Endothelial cell of umbilical vein (primary cell): Measurements from ENCODE around the gene DIPK1A. TPM values are rescaled to one million over a fixed set of nuclear protein-coding genes. Genes with fewer than 3 reads are reported as not detected.

Experiments
- BruUV-seq: library from RNA; stranded (reverse); fragments of 400-500 nt; replicated peaks from 2 replicates; lab custom pipeline; 2021; lab: Mats Ljungman, UMichigan
- CTCF ChIA-PET: fragments of 300-600, 350-600 bp; sonication (Branson Sonifier 250); formaldehyde crosslinking; loops from one replicate; lab custom pipeline; 2021; ENCODE audit warnings: antibody characterized with exemption, inconsistent platforms; lab: Charles Lee
- POLR2A ChIA-PET: fragments of 300-600, 350-600 bp; sonication (Branson Sonifier 250); formaldehyde crosslinking; loops from one replicate; lab custom pipeline; 2021; ENCODE audit warnings: antibody characterized with exemption, inconsistent platforms; lab: Charles Lee
- DNase-seq: peaks from one replicate; pipeline ENCODE4 v3.0.0-alpha.2; 2011; ENCODE audit warnings: low read depth, low spot score
- FAIRE-seq: peaks from 2 replicates; lab custom pipeline; 2011; peaks lifted over from hg19 to GRCh38; lab: Jason Lieb, UNC
- H2AFZ ChIP-seq: 2 replicates; pipeline ENCODE4 v1.6.0; 2012; ENCODE audit warnings: low read depth, low read length, control low read depth, inconsistent platforms
- H3K27ac ChIP-seq: 2 replicates; pipeline ENCODE4 v1.5.1; 2011; ENCODE audit warnings: low read depth, mild to moderate bottlenecking, control low read depth, low read length, moderate library complexity; ENCODE audit not compliant: insufficient read depth
- H3K27me3 ChIP-seq, 2 experiments: 2 replicates each; pipeline versions ENCODE4 v1.6.0 to v1.6.1; 2011; ENCODE audit warnings: low read length in 2 of 2, mixed read lengths in 1 of 2; ENCODE audit not compliant: control insufficient read depth in 2 of 2, insufficient read depth in 2 of 2
- H3K36me3 ChIP-seq, 2 experiments: 2 replicates in 1 of 2; 3 replicates in 1 of 2; pipeline ENCODE4 v1.5.1; 2011; ENCODE audit warnings: low read length in 2 of 2, mild to moderate bottlenecking in 1 of 2, moderate library complexity in 1 of 2; ENCODE audit not compliant: control insufficient read depth in 2 of 2, insufficient read depth in 2 of 2; ENCODE audit errors: extremely low read depth in 1 of 2
- H3K4me1 ChIP-seq: 3 replicates; pipeline ENCODE4 v1.5.1; 2011; ENCODE audit warnings: mild to moderate bottlenecking, low read length; ENCODE audit not compliant: control insufficient read depth, insufficient read depth; ENCODE audit errors: extremely low read depth
- H3K4me2 ChIP-seq: 2 replicates; pipeline ENCODE4 v1.6.1; 2011; ENCODE audit warnings: low read length, control low read depth, mixed read lengths; ENCODE audit not compliant: insufficient read depth
- H3K4me3 ChIP-seq, 3 experiments: fragments of 200-600 bp in 1 of 3; sonication (generic), shearing (Covaris generic) in 1 of 3; replicated peaks in 1 of 3; 2 replicates each; pipeline ENCODE4 v1.5.1; 2011 to 2016; ENCODE audit warnings: control low read depth in 3 of 3, low read length in 3 of 3, mild to moderate bottlenecking in 2 of 3, inconsistent platforms in 1 of 3, low read depth in 1 of 3, moderate library complexity in 1 of 3; ENCODE audit not compliant: insufficient read depth in 1 of 3
- H3K79me2 ChIP-seq: 2 replicates; pipeline ENCODE4 v1.6.0; 2012; ENCODE audit warnings: low read length, inconsistent platforms; ENCODE audit not compliant: control insufficient read depth, insufficient read depth
- H3K9ac ChIP-seq: replicated peaks from 2 replicates; pipeline ENCODE3; 2011; ENCODE audit warnings: low read length, control low read depth; ENCODE audit not compliant: insufficient read depth; ENCODE audit errors: extremely low read depth
- H3K9me1 ChIP-seq: replicated peaks from 3 replicates; pipeline ENCODE4 v1.6.0; 2011; ENCODE audit warnings: mild to moderate bottlenecking, low read length; ENCODE audit not compliant: control insufficient read depth, insufficient read depth; ENCODE audit errors: extremely low read depth
- H3K9me3 ChIP-seq: replicated peaks from 2 replicates; pipeline ENCODE4 v1.5.1; 2012; ENCODE audit warnings: low read length, inconsistent platforms; ENCODE audit not compliant: control insufficient read depth, insufficient read depth
- H4K20me1 ChIP-seq: replicated peaks from 2 replicates; pipeline ENCODE3; 2011; ENCODE audit warnings: mild to moderate bottlenecking, low read length; ENCODE audit not compliant: control insufficient read depth, insufficient read depth; ENCODE audit errors: extremely low read depth
- EZH2 ChIP-seq: IDR thresholded peaks from 2 replicates; pipeline ENCODE4 v1.6.1; 2012; ENCODE audit warnings: borderline replicate concordance, low read depth, mild to moderate bottlenecking, moderate library complexity, low read length, inconsistent platforms; ENCODE audit not compliant: severe bottlenecking
- FOS ChIP-seq: IDR thresholded peaks from 2 replicates; pipeline ENCODE4 v1.6.1; 2011; ENCODE audit warnings: mild to moderate bottlenecking, low read length, moderate library complexity, borderline replicate concordance; ENCODE audit not compliant: insufficient read depth
- GATA2 ChIP-seq: IDR thresholded peaks from 2 replicates; pipeline ENCODE4 v1.7.0; 2011; ENCODE audit warnings: low read depth, mild to moderate bottlenecking, moderate library complexity, mixed read lengths, low read length; ENCODE audit not compliant: insufficient read length, insufficient read depth
- JUN ChIP-seq: IDR thresholded peaks from 2 replicates; pipeline ENCODE4 v1.6.1; 2011; ENCODE audit warnings: borderline replicate concordance, low read depth; ENCODE audit not compliant: insufficient read length, insufficient read depth
- MAX ChIP-seq: IDR thresholded peaks from 2 replicates; pipeline ENCODE4 v1.6.1; 2011; ENCODE audit not compliant: insufficient read depth, insufficient read length
- MYC ChIP-seq: IDR thresholded peaks from one replicate; pipeline ENCODE4 v1.6.1; 2011; ENCODE audit warnings: mild to moderate bottlenecking, low read depth, low read length
- POLR2A ChIP-seq: IDR thresholded peaks from 2 replicates; pipeline ENCODE4 v1.6.1; 2012; ENCODE audit warnings: low read depth, mild to moderate bottlenecking, control low read depth, low read length
- POLR2AphosphoS5 ChIP-seq: IDR thresholded peaks from 2 replicates; pipeline ENCODE4 v1.6.1; 2012; ENCODE audit warnings: low read depth, mild to moderate bottlenecking, control low read depth, low read length, moderate library complexity; ENCODE audit not compliant: insufficient read depth
- dilution Hi-C: fragments of 300-500 bp; cut with MboI; formaldehyde crosslinking; loops from one replicate; pipeline ENCODE4 v1.15.0; 2019; ENCODE audit warnings: low sequenced_read_pairs; ENCODE audit not compliant: extremely low pct_ligation_motif_present
- intact Hi-C: fragments of 100-400 bp; cut with micrococcal nuclease; formaldehyde crosslinking; loops from one replicate; pipeline ENCODE4 v1.10.0; 2022
- polyA plus RNA-seq, 4 experiments: library from polyadenylated mRNA; depleted of rRNA in 3 of 4; stranded (reverse) in 3 of 4; unstranded in 1 of 4; fragments of >200 nt; gene quantifications; 2 replicates each; pipeline versions ENCODE4 v1.2.1 to v1.2.3, GENCODE V29; 2011 to 2012; ENCODE audit warnings: missing spikeins in 1 of 4
- total RNA-seq: library from RNA; stranded (reverse); gene quantifications from 2 replicates; pipeline ENCODE4 v1.2.3, GENCODE V29; 2021
- TF ChIP-seq, protein P1 (sequence below), 2 donors: IDR thresholded peaks; 1 replicate in 1 of 2; 2 replicates in 1 of 2; pipeline ENCODE4 v1.5.1; 2011; ENCODE audit warnings: low read length in 2 of 2, mild to moderate bottlenecking in 2 of 2, moderate library complexity in 2 of 2, control low read depth in 1 of 2, inconsistent platforms in 1 of 2, low read depth in 1 of 2; ENCODE audit not compliant: insufficient read depth in 1 of 2; ENCODE audit errors: extremely low read depth in 1 of 2

Gene DIPK1A
- total and polyA plus RNA-seq, 2 donors (not counting 3 experiments of a cell fraction or from before 2014, with no cell fraction given): 0.25 to 0.93 TPM

GRCh38 chr1:92969517-92969916, 8.3 kb upstream of the DIPK1A start:
- Histone ChIP-seq H3K4me3 (no peak overlapping the region), H3K27ac (no peak overlapping the region), H4K20me1 (no peaks in the 10 kb centered on the region), H2AFZ (no peak overlapping the region), H3K9ac (no peak overlapping the region), H3K4me1 (peaks cover 5% of the 10 kb centered on the region), H3K9me3 (no peaks in the 10 kb centered on the region), H3K27me3 (peaks cover 21 to 43% of the 10 kb centered on the region in 2 experiments), H3K79me2 (no peaks in the 10 kb centered on the region), H3K4me2 (no peak overlapping the region), H3K9me1 (no peaks in the 10 kb centered on the region), H3K36me3 (no peaks in the 10 kb centered on the region)
- TF ChIP-seq EZH2 (no peak), GATA2 (no peak), POLR2A (no peak), MYC (no peak), JUN (no peak), MAX (no peak), FOS (no peak), POLR2AphosphoS5 (no peak)
- TF ChIP-seq, protein P1, sequence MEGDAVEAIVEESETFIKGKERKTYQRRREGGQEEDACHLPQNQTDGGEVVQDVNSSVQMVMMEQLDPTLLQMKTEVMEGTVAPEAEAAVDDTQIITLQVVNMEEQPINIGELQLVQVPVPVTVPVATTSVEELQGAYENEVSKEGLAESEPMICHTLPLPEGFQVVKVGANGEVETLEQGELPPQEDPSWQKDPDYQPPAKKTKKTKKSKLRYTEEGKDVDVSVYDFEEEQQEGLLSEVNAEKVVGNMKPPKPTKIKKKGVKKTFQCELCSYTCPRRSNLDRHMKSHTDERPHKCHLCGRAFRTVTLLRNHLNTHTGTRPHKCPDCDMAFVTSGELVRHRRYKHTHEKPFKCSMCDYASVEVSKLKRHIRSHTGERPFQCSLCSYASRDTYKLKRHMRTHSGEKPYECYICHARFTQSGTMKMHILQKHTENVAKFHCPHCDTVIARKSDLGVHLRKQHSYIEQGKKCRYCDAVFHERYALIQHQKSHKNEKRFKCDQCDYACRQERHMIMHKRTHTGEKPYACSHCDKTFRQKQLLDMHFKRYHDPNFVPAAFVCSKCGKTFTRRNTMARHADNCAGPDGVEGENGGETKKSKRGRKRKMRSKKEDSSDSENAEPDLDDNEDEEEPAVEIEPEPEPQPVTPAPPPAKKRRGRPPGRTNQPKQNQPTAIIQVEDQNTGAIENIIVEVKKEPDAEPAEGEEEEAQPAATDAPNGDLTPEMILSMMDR (IDR thresholded peaks at IDR 0.05; ENCODE audit: extremely low read depth in 1 of 2, insufficient read depth in 1 of 2, low read depth in 1 of 2, low read length in 2 of 2): no peak
- no peak for DNase-seq
- no peak for FAIRE-seq
- no TSS peak for BruUV-seq
- dilution Hi-C loops (no loop called here), intact Hi-C loops (loop anchor here (2.0 kb wide), 1 partner anchor 25 kb away; no protein-coding TSS in a partner anchor)
- CTCF ChIA-PET: interaction anchor here (1.2 to 1.7 kb wide), 3 partner anchors 9 to 25 kb away, joined by 4 to 9 read pairs (median 6); no protein-coding TSS in a partner anchor
- POLR2A ChIA-PET: no interaction called here
